Retina (tissue), 1 donor: ENCODE measurements around the gene ADRA2C.
A peak's percentile ranks its signal among the peaks of the same experiment; 100 is the strongest.

Experiments used
- DNase-seq: peaks from one replicate; pipeline ENCODE4 v3.0.0-alpha.2; 2016

ADRA2C gene

DNA sequence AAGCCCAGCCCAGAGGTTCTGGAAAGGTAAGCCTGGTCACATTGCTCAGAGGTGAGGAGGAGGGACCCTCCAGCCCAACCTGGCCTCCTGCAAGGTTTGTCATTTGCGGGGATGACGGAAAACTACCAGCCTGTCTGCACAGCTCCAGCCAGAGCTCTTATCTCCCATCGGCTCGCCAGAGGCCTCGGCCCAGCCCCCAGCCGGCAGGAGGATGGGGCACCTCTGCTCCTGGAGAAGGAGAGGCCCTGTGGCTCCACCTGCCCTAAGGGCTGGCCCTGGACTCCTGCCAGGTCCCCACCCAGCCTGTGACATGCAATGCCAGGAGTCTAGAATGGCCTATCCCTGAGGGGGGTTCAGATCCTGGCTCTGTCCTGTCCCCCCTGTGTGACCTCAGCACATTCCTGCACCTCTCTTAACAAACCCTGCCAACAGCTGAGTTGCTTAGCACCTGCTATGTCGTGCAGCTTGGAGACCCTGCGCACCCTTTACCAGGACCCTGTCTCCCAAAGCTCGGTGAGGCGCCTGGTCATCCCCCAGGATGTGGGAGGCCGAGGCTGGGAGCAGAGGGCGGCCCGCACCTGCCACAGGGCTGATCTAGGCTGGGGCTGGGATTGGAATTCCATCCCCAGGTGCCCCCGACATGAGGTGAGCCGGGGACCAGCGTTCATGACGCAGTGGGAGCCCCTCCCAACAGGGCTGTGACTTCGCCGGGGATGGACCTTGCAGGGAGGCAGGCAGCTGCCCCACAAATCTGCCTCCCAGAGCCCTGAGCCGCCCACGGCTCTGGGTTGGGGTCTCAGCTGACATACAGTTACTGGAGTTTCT is 14.4 kb downstream of the ADRA2C start:
- DNase-seq = no peak

DNA sequence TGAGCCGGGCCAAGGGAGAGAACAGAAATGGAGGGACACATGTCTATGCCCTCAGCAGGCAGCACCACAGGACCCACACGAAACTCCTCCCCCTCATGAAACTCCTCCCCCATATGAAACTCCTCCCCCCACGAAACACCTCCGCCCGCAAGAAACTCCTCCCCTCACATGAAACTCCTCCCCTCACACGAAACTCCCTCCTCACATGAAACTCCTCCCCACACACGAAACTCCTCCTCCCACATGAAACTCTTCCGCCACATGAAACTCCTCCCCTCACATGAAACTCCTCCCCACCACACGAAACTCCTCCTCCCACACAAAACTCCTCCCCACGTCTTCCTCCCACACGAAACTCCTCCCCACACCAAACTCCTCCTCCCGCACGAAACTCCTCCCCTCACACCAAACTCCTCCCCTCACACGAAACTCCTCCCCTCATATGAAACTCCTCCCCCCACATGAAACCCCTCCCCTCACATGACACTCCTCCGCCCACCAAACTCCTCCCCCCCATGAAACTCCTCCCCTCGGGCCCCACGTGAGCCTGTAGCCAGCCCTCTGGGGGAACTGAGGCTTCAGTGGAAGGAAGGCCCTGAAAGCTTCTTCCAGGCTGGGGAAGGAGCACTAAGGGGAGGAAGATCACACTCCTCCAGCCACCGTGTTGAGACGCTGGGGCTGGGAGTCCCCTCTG is 15.2 kb downstream of the ADRA2C start:
- no peak for DNase-seq

DNA sequence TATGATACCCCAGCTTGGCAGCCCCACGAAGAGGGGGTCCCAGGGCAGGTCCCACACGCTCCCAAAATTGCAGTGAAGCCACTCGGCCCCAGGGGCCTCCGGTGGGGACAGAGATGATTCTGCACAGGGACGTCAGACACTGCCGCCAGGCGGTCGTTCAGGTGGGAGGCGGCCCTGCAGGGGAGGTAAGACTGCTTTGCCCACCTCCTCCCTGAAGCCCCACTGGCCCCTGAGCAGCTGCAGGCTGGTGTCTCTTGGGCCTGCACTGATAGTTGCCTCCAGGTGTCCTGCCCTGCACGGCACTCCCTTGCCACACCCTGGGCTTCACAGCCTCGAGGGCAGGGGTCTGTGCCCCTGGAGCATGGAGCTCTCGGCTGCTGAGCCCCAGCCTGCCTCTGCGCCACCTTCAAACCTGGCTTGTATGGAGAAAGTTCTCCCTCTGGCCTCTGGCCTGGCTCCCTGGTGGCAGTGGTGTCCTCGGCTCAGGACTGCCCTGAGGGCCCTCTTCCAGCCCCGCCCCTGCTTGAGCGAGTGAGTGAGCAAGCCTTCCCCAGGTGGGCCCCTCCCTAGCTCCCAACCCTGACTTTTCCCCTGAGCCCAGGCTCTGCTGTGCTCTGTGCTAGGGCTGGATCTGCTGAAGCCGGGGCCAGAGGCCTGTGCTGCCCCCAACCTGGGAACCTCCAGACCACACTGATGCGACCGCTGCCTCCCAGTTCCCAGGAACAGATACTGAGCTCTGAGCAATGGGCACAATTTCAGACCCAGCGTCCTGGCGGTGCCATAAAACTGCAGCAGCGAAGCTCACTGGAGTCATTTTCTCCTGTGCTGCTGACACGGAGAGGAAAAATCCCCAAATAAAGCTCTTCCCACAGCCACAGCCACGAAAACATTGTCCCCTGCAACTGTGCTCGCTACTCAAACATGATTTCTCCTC is 16.1 kb downstream of the ADRA2C start:
- DNase-seq = no peak

DNA sequence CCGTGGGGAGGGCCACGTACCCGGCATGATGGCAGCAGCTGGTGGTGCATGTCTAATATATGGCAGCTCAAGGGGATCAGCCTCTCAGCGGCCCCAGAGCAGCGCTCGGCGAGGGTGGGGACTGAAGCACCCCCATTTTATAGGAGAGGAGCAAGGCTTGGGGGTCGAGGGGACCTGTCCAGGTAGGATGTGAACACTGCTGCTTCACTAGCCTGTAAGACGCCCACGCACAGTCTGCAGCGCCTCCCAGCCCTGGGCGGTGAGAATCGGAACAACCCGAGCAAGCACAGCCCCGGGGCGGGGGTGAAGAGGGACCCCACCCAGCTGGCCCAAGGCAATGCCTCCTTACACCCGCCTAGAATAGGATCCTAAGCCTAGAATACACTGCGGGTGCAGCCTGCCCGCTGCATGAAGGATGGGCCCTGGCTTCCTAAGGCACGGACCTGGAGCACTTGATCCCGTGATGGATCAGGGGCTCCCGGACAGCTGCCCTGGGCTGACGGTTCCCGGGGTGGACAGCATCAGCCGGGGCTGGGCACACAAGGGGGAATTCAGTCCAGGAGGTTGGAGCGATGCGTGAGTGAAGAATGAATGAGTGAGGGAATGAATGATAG is 17.6 kb downstream of the ADRA2C start:
- DNase-seq = peak; percentile 63

DNA sequence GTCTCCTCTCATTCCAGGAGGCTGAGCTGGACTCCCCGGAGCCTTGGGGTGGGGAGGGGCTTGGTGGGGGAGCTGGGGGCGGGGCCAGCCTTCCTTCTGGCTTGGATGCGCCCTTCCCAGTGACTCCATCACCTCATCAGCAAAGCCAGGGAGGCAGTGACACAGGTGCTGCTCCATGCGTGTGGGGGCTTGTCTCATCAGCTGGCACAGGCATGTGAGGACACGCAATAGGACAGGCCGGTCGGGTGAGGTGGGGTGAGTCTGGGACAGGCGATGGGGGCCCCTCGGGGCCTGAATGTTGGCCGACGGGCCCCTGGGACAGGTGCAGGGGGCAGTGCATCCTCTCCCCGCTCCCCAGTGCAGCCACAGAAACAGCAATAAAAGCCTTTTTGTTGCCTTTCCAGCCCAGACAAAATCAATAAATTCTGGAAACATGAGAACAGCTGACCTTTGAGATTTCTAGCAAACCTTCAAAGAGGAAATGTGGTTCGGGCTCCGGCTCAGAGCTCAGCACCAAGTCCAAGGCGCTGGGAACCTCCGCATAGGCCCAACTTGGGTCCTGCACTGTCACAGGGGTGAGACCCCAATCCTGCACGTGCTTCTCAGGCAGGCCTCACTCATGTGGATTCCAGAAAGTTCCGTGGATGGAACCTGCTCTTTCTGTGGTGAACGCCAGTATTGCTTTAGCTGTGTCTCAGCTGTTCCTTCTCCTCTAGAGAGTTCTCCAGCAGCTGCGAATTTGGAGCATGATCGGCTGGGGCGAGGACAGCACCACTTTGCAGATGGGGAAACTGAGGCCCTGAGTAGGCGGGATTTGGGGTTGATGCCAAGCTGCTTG is 18.5 kb downstream of the ADRA2C start:
- no peak for DNase-seq

DNA sequence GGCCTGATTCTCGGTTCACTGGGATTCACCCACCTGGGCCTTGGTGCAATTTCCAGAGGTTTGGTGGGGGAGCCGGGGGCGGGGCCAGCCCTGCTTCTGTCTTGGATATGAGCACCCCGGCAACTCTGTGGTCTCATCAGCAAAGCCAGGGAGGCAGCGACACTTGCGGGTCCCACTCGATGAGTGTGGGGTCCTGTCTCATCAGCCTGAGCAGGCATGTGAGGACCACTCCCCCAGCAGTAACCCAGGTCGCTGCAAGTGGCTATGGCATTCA is 19.0 kb downstream of the ADRA2C start:
- DNase-seq = no peak

DNA sequence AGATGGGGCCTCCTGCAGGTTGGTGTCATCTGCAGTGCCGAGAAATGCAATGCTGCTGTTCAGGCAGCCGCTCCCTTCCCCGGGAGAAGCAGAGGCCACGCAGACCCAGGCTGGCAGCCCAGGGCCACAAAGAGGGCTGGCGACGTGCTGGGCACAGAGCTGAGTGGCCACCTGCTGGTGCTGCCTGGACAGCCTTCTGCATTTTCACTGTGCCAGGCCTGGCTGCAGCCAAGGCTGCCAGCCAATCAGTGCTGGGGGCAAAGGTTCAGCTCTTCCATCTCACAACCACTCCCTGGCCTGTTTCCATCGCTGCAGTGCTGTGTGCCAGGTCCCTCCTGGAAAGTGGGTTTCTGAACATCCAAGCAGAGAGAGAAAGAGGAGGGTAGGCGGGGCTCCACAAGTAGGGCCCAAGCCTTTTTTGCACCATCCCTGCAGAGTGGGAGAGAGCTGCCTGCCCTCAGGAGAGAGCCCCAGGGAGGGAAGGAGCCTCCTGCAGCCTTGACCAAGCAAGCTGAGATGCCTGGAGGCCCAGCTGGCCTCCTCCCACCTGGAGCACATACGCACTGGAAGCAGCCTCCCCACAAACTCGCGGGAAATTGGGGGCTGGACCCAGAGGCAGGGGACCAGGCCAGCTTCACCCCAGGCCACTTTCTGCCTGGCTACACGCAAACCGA is 20.1 kb downstream of the ADRA2C start:
- DNase-seq = no peak

DNA sequence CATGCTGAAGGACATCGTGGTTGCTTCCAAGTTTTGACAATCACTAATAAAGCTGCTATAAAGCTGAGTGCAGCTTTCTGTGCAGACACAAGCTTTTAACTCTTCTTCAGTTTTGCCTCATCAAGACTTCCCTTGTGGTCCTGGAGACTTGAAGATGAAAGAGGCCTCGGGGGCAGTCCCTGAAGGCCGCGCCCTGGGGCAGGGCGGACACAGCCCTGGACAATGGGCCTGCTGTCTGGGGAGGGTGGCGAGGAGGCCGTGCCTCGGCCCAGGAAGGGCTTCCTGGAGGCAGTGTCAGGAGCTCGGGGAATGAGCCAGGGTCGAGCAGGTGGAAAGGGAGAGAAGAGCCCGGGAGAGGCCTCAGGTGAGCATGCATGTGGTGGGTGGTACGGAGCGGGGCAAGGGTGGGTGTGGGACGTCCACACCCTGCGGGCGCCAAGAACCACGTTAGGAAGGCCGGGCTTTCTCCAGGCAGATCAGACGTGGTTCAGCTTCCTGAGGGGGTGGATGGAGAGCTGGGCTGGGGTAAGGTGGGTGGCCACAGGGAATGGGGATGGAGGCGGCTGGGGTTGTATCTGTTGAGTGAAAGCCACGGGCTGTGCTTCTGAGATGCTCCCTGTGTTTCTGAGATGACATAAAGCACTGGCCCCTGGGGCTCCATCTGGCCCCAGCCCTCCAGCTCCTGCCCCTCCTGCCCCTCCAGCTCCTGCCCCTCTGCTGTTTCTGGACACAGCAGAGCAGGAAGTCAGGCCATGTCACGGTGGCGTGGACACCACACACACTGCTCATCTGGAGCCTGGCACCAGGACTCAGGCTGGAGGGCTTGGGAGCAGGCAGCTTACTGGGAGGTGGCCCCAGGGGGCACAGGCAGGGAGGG is 21.5 kb downstream of the ADRA2C start:
- no peak for DNase-seq

DNA sequence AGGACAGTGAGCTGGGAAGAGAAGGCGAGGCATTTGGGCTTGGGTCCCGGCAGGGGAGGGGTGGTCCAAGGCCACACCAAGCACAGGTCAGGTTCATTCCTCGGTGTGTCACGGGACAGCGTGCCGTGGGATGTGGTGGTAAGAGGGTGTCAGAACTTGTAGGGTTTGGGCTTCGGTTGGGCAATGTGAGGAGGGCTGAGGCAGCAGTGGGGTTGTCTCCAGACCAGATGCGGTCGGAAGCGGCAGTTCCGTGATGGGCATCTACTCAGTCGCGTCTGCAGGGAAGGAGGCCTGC is 22.1 kb downstream of the ADRA2C start:
- no peak for DNase-seq

DNA sequence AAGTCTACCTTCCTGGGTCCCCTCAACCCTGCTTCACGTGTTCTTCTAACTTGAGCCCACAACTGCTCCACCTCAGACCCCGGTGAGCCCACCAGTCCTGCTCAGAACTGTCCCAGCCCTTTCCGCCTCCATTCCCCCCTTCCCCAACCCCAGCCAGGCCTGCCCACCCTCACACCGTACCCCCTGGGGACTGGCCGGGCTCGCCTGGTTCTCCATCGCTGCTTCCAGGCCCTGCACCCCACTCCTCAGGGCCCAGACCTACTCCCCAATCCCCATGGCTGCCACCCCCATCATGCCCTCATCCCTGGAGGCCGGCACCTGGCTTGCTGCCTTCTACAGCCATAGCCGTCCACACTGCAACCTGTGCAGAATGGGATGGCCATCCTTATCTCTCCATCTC is 23.4 kb downstream of the ADRA2C start:
- no peak for DNase-seq

DNA sequence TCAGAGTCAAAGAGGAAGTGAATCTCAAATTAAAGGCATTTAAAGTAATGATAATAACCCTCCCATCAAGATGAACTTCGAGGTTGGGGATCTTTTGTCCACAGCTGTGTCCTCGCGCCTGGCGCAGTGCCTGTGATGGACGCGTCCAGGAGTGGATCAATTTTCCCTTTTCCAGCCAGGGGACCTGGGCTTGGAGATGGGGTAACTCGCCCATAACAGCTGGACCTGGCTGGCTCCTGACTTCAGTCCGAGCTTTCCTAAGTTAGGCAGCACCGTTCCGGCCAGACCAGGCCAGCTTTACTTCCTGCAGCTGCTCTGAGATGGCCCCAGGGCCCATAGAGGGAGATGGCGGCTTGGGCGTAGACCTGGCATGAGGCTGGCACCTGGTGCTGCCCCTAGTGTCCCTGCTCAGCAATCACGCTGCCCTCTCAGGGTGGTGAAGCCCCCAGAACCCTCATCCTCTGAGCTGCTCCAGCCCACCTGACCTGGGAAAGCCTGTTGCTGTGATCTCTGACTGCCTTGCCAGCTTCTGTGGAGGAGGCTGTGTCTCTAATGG is 23.9 kb downstream of the ADRA2C start:
- DNase-seq = no peak

DNA sequence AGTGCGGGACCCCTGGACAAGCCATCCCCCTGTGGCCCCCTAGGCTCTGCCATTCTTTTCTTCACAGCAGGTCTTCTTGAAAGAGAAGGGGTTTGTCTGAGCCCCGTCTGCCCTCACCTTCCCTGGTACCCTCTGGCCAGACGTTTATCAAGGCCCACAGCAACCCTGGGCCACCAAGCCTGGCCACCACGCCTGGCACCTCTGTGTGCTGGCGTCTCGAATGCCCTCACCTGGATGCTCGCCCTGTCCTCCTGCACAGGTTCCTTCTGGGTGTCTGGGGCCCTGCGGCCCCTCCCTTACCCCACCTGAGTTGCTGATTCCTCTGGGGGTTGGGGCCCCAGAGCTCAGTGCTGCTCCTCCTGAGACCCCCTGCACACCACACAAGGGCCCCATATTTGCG is 25.1 kb downstream of the ADRA2C start:
- DNase-seq = no peak

DNA sequence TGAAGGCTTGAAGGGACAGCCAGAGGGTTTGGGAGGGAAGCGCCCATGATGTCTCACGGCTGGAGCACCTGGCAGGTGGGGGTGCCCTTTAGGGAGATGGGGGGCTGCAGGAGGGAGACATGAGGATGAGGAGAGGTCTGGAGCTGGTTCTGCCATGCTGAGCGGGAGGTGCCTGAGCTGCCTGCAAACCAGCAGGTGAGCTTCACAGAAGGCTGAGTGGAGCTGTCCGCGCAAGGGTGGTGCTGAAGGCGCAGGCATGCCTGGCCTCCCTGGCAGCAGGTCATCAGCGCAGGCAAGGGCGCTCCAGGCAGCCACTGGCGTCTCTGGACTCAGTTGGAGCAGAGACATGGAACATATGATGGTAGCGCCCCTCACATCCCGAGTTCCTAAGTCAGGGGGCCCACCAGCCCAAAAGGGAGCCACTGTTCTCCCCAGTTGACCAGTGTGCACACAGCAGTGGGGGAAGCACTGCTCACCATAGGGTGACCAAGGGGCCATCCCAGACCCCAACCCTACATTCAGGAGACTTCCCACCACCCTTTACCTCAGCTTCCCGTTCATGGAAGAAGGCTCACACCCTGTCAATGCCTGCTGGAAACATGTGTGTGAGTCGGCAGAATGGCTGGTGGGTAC is 25.8 kb downstream of the ADRA2C start:
- DNase-seq = peak; percentile 73

DNA sequence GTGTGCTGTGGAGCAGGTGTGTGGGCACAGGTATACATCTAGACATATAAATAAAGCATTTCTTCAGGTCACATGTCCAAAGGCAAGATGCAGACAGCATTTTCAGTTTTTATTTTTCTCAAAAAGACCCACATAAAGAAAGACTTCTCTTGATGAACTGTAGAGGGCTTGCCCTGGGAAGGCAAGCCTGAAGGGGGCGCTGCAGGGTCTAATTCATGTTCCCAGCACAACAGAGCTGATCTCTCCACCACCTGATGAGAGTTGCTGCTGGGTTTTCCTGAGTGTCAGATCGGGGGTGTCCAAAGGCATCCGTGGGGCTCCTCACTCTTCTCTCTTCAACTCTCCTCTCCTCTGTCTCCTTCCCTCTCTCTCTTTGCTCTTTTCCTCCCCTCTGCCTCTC is 26.6 kb downstream of the ADRA2C start:
- no peak for DNase-seq

DNA sequence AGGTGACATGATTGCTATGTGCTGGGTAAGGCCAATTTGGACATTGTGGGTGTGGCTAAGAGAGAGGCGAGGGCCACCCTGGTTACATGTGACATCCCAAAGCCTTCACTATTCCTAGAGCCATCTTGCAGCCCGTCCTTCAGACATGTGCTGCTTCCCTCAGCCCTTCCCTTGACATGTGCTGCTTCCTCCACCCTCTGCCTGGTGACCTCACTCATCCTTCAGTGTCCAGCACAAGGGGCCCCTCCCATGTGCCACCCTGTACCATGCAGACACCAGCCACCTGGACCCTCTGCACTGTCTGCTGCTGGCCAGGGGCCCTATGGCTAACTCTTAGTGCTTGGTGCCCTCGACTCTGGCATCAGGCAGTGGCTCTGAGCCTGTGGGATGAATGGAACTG is 27.4 kb downstream of the ADRA2C start:
- DNase-seq = no peak

DNA sequence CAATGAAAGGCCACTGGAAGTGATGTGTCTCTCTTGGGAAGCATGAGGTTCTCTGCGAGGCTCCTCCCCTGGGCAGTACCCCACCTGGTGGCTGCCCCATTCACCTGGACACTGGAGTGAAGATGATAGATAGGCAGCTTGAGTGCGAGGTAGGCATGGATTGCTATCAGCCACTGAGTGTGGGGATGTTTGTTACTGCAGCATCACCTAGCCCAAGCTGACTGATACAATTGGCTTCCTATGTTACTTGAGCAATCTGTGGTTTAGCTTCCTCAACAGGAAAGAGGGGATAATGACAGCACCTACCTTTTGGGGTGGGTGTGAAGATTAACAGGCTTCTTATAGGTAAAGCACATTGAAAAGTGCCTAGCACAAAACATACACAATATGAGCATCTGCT is 30.8 kb downstream of the ADRA2C start:
- no peak for DNase-seq

DNA sequence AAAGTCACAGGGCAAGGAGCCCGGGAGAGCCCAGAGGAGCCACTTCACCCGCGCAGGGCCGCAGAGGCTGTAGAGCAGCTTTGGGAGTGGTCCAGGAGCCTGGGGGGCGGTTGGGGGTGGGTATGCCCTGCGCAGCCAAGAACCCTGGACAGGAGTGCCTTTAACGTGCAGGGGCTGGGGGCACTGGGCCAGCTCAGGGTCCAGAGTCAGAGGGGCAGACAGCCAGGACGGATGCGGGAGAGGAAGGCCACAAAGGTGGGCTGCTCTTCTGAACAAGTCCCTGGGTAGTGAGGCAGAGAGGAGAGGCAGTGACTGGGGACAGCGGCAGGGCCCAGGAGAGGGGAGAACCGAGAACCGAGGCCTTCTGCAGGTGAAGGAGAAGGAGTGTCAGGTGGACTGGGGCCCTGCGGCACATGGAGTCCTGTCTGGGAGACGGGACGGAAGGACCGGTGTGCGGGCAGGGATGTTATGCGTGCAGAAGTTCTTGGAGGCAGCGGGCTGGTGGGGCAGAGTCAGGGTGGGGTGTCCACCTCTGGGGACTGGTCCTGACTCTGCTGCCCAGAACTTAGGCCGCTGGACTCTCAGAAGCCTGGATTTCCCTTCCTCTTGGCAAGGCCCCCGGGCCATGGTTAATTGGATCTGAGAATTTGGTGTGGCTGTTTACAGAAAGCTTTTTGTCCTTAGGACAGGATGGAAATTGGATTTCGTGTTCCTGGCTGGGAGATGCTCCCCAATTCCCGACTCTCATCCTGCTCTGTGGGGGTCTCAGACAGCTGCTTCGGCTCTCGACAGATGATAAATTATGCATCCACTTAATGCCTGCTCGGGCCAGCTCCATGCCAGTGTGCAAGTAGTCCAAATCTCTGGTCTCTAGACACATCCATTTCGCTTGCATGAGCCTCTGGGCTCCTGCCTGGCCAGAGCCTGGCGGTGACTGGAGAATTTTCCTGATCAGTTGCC is 31.9 kb downstream of the ADRA2C start:
- no peak for DNase-seq

DNA sequence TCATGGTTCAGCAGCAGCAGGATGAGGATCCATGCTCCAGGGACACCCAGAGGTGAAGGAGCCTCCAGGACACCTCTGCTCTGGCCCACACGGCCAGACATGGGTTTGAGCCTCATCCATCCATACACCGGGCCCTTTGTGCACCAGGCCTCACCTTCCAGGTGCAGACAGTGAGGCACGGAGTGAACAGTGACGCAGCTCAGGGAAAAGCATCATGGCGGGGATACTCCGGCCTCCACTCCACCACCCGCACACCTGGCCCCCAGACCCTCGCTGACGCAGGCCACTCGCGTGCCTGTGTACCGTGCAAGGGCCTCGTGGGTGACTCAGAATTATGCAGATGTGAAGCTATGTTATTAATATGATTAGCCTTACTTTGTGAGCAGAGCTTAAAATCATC is 33.3 kb downstream of the ADRA2C start:
- no peak for DNase-seq

DNA sequence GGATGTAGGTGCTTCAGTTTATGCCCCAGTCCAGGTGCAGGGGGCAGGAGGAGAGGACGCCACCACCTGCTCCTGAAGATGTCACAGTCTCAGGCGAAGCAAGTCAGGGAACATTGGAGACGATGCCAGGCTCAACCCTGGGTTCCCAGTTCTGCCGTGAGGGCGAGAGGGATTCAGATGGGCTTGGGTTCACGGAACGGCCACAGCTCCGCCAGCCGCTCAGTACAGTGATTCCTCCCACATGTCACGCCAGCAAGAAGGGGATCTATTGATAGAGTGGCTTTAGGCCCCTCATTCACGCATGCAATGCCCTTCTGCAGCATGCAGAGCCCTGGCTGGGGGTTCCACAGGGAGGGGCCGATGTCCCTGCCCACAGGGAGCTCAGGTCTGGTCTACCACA is 34.2 kb downstream of the ADRA2C start:
- DNase-seq = no peak
